PC-3 (cell line): Measurements from ENCODE around the gene TIMP2. TPM values are rescaled to one million over a fixed set of nuclear protein-coding genes. Genes with fewer than 3 reads are reported as not detected.
"Not testable (repeated sequence)": the region's sequence is repeated elsewhere in the genome, so short reads cannot be mapped to it uniquely, and the experiment has no call there.

Experiments
- ATAC-seq: fragments of 200-7000 bp; cut with Tn5 transposase; 2 replicates; pipeline ENCODE4 v1.9.1; 2020; ENCODE audit warnings: mild to moderate bottlenecking, moderate library complexity
- BruUV-seq: library from RNA; stranded (reverse); fragments of 400-500 nt; replicated peaks from 2 replicates; lab custom pipeline; 2021; lab: Mats Ljungman, UMichigan
- CTCF ChIA-PET: fragments of 300-600 bp; sonication (Branson Sonifier 250); formaldehyde crosslinking; loops from one replicate; lab custom pipeline; 2022; ENCODE audit warnings: antibody characterized with exemption; lab: Charles Lee
- POLR2A ChIA-PET: fragments of 300-600 bp; sonication (Branson Sonifier 250); formaldehyde crosslinking; loops from one replicate; lab custom pipeline; 2022; ENCODE audit warnings: antibody characterized with exemption; ENCODE audit not compliant: unreplicated experiment; lab: Charles Lee
- DNase-seq: peaks from one replicate; pipeline ENCODE4 v3.0.0-alpha.2; 2015
- H2AFZ ChIP-seq: fragments of 300-600 bp; sonication (generic); 2 replicates; pipeline ENCODE4 v1.6.0; 2016; ENCODE audit warnings: antibody characterized with exemption, low read length
- H3F3A ChIP-seq: fragments of 300-600 bp; sonication (generic); one replicate; pipeline ENCODE4 v1.6.0; 2017; ENCODE audit warnings: antibody characterized with exemption, low read length, control low read depth, mild to moderate bottlenecking; ENCODE audit not compliant: unreplicated experiment
- H3K27ac ChIP-seq: fragments of 300-600 bp; sonication (generic); 2 replicates; pipeline ENCODE4 v1.5.1; 2016; ENCODE audit warnings: mild to moderate bottlenecking, low read length
- H3K27me3 ChIP-seq: fragments of 300-600 bp; sonication (generic); 2 replicates; pipeline ENCODE4 v1.6.1; 2016; ENCODE audit warnings: low read length, mixed read lengths
- H3K36me3 ChIP-seq: fragments of 300-600 bp; sonication (generic); 2 replicates; pipeline ENCODE4 v1.6.1; 2016; ENCODE audit warnings: low read depth, mixed run types, low read length, mixed read lengths
- H3K4me1 ChIP-seq: fragments of 300-600 bp; sonication (generic); 2 replicates; pipeline ENCODE4 v1.5.1; 2016; ENCODE audit warnings: low read length; ENCODE audit not compliant: insufficient read depth
- H3K4me2 ChIP-seq: fragments of 300-600 bp; sonication (generic); 2 replicates; pipeline ENCODE4 v1.6.0; 2016; ENCODE audit warnings: low read length
- H3K4me3 ChIP-seq: fragments of 300-600 bp; sonication (generic); 2 replicates; pipeline ENCODE4 v1.5.1; 2016; ENCODE audit warnings: mild to moderate bottlenecking, low read length, mixed read lengths
- H3K79me2 ChIP-seq: fragments of 300-600 bp; sonication (generic); 2 replicates; pipeline ENCODE4 v1.6.1; 2017; ENCODE audit warnings: low read length, mixed read lengths
- H3K9ac ChIP-seq: fragments of 300-600 bp; sonication (generic); 2 replicates; pipeline ENCODE4 v1.6.0; 2016; ENCODE audit warnings: mild to moderate bottlenecking, low read length
- H3K9me2 ChIP-seq: fragments of 300-600 bp; sonication (generic); replicated peaks from 2 replicates; pipeline ENCODE4 v1.6.1; 2016; ENCODE audit warnings: mixed run types, low read length, mixed read lengths
- H3K9me3 ChIP-seq: fragments of 300-600 bp; sonication (generic); 2 replicates; pipeline ENCODE4 v1.6.1; 2016; ENCODE audit warnings: low read length, mixed read lengths
- H4K20me1 ChIP-seq: fragments of 300-600 bp; sonication (generic); 2 replicates; pipeline ENCODE4 v1.6.1; 2016; ENCODE audit warnings: low read length, mixed read lengths
- EZH2 ChIP-seq: fragments of 300-600 bp; sonication (generic); IDR thresholded peaks from one replicate; pipeline ENCODE4 v1.6.1; 2017; ENCODE audit warnings: antibody characterized with exemption, mild to moderate bottlenecking, low read length; ENCODE audit not compliant: unreplicated experiment
- EZH2phosphoT487 ChIP-seq: fragments of 300-600 bp; sonication (generic); IDR thresholded peaks from 2 replicates; pipeline ENCODE4 v1.6.1; 2018; ENCODE audit warnings: mild to moderate bottlenecking, antibody characterized with exemption, low read length, borderline replicate concordance
- intact Hi-C: fragments of 100-400 bp; cut with micrococcal nuclease; formaldehyde crosslinking; loops from 2 replicates; pipeline ENCODE4 v1.9.0; 2023
- total RNA-seq: library from RNA; depleted of rRNA; stranded (reverse); fragments of >200 nt; gene quantifications from 2 replicates; pipeline ENCODE4 v1.2.3, GENCODE V29; 2014
- TF ChIP-seq, protein P1 (sequence below): fragments of 300-600 bp; sonication (generic); conservative IDR thresholded peaks from 2 replicates; pipeline ENCODE4 v1.5.1; 2017; ENCODE audit warnings: antibody characterized with exemption, low read depth, mild to moderate bottlenecking, low read length

The TIMP2 gene
- total RNA-seq, 1 experiment from 2014 or later, result 60.1 TPM

DNA sequence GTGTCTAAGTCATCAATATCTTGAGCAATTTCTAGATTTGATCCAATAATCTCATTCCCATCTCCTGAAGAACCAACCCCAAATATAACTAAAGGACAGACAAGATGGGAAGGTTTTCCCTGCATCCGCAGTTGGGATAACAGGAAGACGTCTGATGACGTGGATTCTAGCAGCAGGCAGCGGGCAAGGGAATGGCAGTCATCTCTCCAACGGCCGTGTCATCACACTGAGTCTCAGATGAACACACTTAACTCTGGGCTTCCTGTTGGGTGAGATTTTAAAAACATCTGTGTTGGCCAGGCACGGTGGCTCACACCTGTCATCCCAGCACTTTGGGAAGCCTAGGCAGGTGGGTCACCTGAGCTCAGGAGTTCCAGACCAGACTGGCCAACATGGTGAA, 20.9 kb upstream of the TIMP2 start:
- H3K27me3 ChIP-seq, result no peaks in the 10 kb centered on the region
- H3K4me3 ChIP-seq, result no peak overlapping the region
- no peaks in the 10 kb centered on the region for H3K36me3 ChIP-seq
- ATAC-seq (no peak), DNase-seq (no peak)
- no peak overlapping the region for H3K4me2 ChIP-seq
- no TSS peak for BruUV-seq
- POLR2A ChIA-PET, result no interaction called here
- no peak overlapping the region for H2AFZ ChIP-seq
- TF ChIP-seq EZH2phosphoT487 (no peak), EZH2 (no peak)
- H3K79me2 ChIP-seq, result no peaks in the 10 kb centered on the region
- no peaks in the 10 kb centered on the region for H4K20me1 ChIP-seq
- no peaks in the 10 kb centered on the region for H3K4me1 ChIP-seq
- H3K9ac ChIP-seq, result no peak overlapping the region
- no peak overlapping the region for H3K27ac ChIP-seq
- intact Hi-C loops, result no loop called here
- H3F3A ChIP-seq, result no peaks in the 10 kb centered on the region
- CTCF ChIA-PET, result no interaction called here
- peaks cover 6% of the 10 kb centered on the region for H3K9me3 ChIP-seq
- no peaks in the 10 kb centered on the region for H3K9me2 ChIP-seq

DNA sequence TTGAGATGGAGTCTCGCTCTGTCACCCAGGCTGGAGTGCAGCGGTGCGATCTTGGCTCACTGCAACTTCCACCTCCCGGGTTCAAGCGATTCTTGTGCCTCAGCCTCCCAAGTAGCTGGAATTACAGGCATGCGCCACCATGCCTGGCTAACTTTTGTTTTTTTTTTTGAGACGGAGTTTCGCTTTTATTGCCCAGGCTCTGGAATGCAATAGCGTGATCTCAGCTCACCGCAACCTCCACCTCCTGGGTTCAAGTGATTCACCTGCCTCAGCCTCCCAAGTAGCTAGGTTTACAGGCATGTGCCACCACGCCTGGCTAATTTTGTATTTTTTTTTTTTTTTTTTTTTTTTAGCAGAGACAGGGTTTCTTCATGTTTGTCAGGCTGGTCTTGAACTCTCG, 20.3 kb upstream of the TIMP2 start:
- H2AFZ ChIP-seq, ATAC-seq, POLR2A ChIA-PET, H3K9me3 ChIP-seq, H3K9me2 ChIP-seq, DNase-seq, intact Hi-C loops, H3F3A ChIP-seq, H3K9ac ChIP-seq, H3K27me3 ChIP-seq, H3K36me3 ChIP-seq, BruUV-seq, H3K79me2 ChIP-seq, H3K4me3 ChIP-seq, H3K27ac ChIP-seq, H4K20me1 ChIP-seq, H3K4me2 ChIP-seq, CTCF ChIA-PET, H3K4me1 ChIP-seq: not testable (repeated sequence)

GRCh38 chr17:78944956-78945355, 19.8 kb upstream of the TIMP2 start:
- Histone ChIP-seq H3K9me2 (no peaks in the 10 kb centered on the region), H4K20me1 (no peaks in the 10 kb centered on the region), H3K79me2 (no peaks in the 10 kb centered on the region), H3K4me2 (no peak overlapping the region), H3K4me3 (no peak overlapping the region), H3K9ac (no peak overlapping the region), H3F3A (no peaks in the 10 kb centered on the region), H3K27ac (no peak overlapping the region), H3K36me3 (no peaks in the 10 kb centered on the region), H3K9me3 (no peaks in the 10 kb centered on the region; the same call in 1 of the 2 replicates), H3K27me3 (no peaks in the 10 kb centered on the region), H3K4me1 (no peaks in the 10 kb centered on the region), H2AFZ (no peak overlapping the region)
- intact Hi-C loops, result no loop called here
- TF ChIP-seq EZH2phosphoT487 (no peak), EZH2 (no peak)
- TF ChIP-seq, protein P1, sequence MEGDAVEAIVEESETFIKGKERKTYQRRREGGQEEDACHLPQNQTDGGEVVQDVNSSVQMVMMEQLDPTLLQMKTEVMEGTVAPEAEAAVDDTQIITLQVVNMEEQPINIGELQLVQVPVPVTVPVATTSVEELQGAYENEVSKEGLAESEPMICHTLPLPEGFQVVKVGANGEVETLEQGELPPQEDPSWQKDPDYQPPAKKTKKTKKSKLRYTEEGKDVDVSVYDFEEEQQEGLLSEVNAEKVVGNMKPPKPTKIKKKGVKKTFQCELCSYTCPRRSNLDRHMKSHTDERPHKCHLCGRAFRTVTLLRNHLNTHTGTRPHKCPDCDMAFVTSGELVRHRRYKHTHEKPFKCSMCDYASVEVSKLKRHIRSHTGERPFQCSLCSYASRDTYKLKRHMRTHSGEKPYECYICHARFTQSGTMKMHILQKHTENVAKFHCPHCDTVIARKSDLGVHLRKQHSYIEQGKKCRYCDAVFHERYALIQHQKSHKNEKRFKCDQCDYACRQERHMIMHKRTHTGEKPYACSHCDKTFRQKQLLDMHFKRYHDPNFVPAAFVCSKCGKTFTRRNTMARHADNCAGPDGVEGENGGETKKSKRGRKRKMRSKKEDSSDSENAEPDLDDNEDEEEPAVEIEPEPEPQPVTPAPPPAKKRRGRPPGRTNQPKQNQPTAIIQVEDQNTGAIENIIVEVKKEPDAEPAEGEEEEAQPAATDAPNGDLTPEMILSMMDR, result no peak
- ChIA-PET CTCF (no interaction called here), POLR2A (no interaction called here)
- ATAC-seq (no peak), DNase-seq (no peak)
- BruUV-seq, result no TSS peak

GRCh38 chr17:78944026-78944425, 18.8 kb upstream of the TIMP2 start:
- Histone ChIP-seq H3F3A (no peaks in the 10 kb centered on the region), H3K9ac (no peak overlapping the region), H3K9me2 (no peaks in the 10 kb centered on the region), H3K27ac (no peak overlapping the region), H2AFZ (no peak overlapping the region), H3K79me2 (no peaks in the 10 kb centered on the region), H4K20me1 (no peaks in the 10 kb centered on the region), H3K4me1 (peaks cover 6% of the 10 kb centered on the region; the same call in 1 of the 2 replicates), H3K27me3 (no peaks in the 10 kb centered on the region), H3K4me3 (no peak overlapping the region), H3K9me3 (no peaks in the 10 kb centered on the region), H3K36me3 (no peaks in the 10 kb centered on the region), H3K4me2 (no peak overlapping the region)
- intact Hi-C loops, result no loop called here
- ChIA-PET CTCF (interaction anchor here (0.6 kb wide), 1 partner anchor 740 kb away, joined by 4 read pairs; no protein-coding TSS in a partner anchor), POLR2A (no interaction called here)
- DNase-seq, result no peak
- no peak for TF ChIP-seq EZH2
- TF ChIP-seq EZH2phosphoT487, result no peak
- TF ChIP-seq, protein P1, result no peak
- no TSS peak for BruUV-seq
- no peak for ATAC-seq
